GM18517 (cell line): Measurements from ENCODE around the gene CEACAM3.
"Not testable (repeated sequence)": the region's sequence is repeated elsewhere in the genome, so short reads cannot be mapped to it uniquely, and the experiment has no call there.

Source experiments
- ATAC-seq: cut with Tn5 transposase; IDR thresholded peaks from one replicate; pipeline ENCODE4 v1.9.1; 2021; ENCODE audit warnings: mild to moderate bottlenecking, moderate library complexity; ENCODE audit not compliant: unreplicated experiment

The CEACAM3 gene

GRCh38 chr19:41796362-41796761 is at the start of gene CEACAM3:
Gene CEACAM3 (plus strand): TSS chr19:41796587. CDS start chr19:41796678, 91 bp downstream.
- no peak for ATAC-seq

GRCh38 chr19:41746593-41747227 is 49.7 kb upstream of the CEACAM3 start:
- no peak for ATAC-seq

- ATAC-seq, result no peak
Measured at GRCh38 chr19:41748012-41748411, 48.4 kb upstream of the CEACAM3 start.

GRCh38 chr19:41750248-41751134 is 45.9 kb upstream of the CEACAM3 start:
- ATAC-seq, result not testable (repeated sequence)

GRCh38 chr19:41753159-41753558 is 43.2 kb upstream of the CEACAM3 start:
- no peak for ATAC-seq

GRCh38 chr19:41753936-41754529 is 42.4 kb upstream of the CEACAM3 start:
- no peak for ATAC-seq

- ATAC-seq, result no peak
Measured at GRCh38 chr19:41755328-41755913, 41.0 kb upstream of the CEACAM3 start, which contains the start of gene CEACAM6. Gene CEACAM6 (plus strand): TSS chr19:41755530. CDS start chr19:41755639, 109 bp downstream.

GRCh38 chr19:41758846-41759245 is 37.5 kb upstream of the CEACAM3 start:
- no peak for ATAC-seq

GRCh38 chr19:41767115-41767514 is 29.3 kb upstream of the CEACAM3 start:
- no peak for ATAC-seq

- not testable (repeated sequence) for ATAC-seq
Measured at GRCh38 chr19:41768105-41768504, 28.3 kb upstream of the CEACAM3 start.

- no peak for ATAC-seq
Measured at GRCh38 chr19:41769608-41770007, 26.8 kb upstream of the CEACAM3 start.

- no peak for ATAC-seq
Measured at GRCh38 chr19:41771410-41771809, 25.0 kb upstream of the CEACAM3 start.

GRCh38 chr19:41774515-41774980 is 21.8 kb upstream of the CEACAM3 start:
- ATAC-seq, result no peak

GRCh38 chr19:41776700-41777099 is 19.7 kb upstream of the CEACAM3 start:
- ATAC-seq, result no peak

GRCh38 chr19:41783612-41784011 is 12.8 kb upstream of the CEACAM3 start:
- no peak for ATAC-seq

- ATAC-seq, result no peak
Measured at GRCh38 chr19:41784312-41784711, 12.1 kb upstream of the CEACAM3 start.

GRCh38 chr19:41784743-41785142 is 11.6 kb upstream of the CEACAM3 start:
- no peak for ATAC-seq

- peak; percentile 56 for ATAC-seq
Measured at GRCh38 chr19:41785653-41786052, 10.7 kb upstream of the CEACAM3 start.

GRCh38 chr19:41787055-41787454 is 9.3 kb upstream of the CEACAM3 start:
- no peak for ATAC-seq

GRCh38 chr19:41788518-41788917 is 7.9 kb upstream of the CEACAM3 start:
- not testable (repeated sequence) for ATAC-seq

GRCh38 chr19:41789053-41789452 is 7.3 kb upstream of the CEACAM3 start:
- ATAC-seq, result not testable (repeated sequence)
